Measurements from ENCODE around the gene SLC39A9.

DNA sequence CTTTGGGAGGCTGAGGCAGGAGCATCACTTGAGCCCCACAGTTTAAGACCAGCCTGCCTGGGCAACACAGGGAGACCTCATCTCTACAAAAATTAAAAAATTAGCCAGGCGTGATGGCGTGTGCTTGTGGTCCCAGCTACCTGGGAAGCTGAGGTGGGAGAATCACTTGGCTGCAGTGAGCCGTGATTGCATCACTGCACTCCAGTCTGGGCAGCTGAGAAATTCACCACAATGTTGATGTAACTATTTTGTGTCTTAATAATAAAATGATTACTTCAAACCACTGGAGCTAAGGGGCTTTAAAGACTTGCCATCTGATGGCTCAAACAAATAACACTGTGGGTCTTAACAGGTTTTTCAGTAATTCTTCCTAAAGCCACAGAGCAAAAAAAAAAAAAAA is 11.2 kb upstream of the SLC39A9 start:
- TF ChIP-seq, protein P1, sequence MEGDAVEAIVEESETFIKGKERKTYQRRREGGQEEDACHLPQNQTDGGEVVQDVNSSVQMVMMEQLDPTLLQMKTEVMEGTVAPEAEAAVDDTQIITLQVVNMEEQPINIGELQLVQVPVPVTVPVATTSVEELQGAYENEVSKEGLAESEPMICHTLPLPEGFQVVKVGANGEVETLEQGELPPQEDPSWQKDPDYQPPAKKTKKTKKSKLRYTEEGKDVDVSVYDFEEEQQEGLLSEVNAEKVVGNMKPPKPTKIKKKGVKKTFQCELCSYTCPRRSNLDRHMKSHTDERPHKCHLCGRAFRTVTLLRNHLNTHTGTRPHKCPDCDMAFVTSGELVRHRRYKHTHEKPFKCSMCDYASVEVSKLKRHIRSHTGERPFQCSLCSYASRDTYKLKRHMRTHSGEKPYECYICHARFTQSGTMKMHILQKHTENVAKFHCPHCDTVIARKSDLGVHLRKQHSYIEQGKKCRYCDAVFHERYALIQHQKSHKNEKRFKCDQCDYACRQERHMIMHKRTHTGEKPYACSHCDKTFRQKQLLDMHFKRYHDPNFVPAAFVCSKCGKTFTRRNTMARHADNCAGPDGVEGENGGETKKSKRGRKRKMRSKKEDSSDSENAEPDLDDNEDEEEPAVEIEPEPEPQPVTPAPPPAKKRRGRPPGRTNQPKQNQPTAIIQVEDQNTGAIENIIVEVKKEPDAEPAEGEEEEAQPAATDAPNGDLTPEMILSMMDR (IDR thresholded peaks at IDR 0.05): no peak
- no peak for TF ChIP-seq POLR2A (IDR thresholded peaks at IDR 0.05)

Measured in uterus (tissue), 2 donors.